Left ventricle myocardium inferior (tissue), 1 donor: ENCODE data around the gene TXNIP. TPM values are rescaled to one million over a fixed set of nuclear protein-coding genes. Genes with fewer than 3 reads are reported as not detected.

Experiments used
- DNase-seq: peaks from one replicate; pipeline ENCODE4 v3.0.0-alpha.2; 2020
- H3K27ac ChIP-seq: fragments of 200-600 bp; replicated peaks from 2 replicates; pipeline ENCODE4 v1.8.0; 2021
- H3K27me3 ChIP-seq: fragments of 200-600 bp; 2 replicates; pipeline ENCODE4 v1.8.0; 2021; ENCODE audit warnings: low read depth
- H3K36me3 ChIP-seq: fragments of 200-600 bp; 2 replicates; pipeline ENCODE4 v1.8.0; 2021
- H3K4me1 ChIP-seq: fragments of 200-600 bp; 2 replicates; pipeline ENCODE4 v1.8.0; 2021
- H3K4me3 ChIP-seq: fragments of 200-600 bp; 2 replicates; pipeline ENCODE4 v1.8.0; 2021; ENCODE audit warnings: mild to moderate bottlenecking, moderate library complexity
- H3K9me3 ChIP-seq: fragments of 200-600 bp; replicated peaks from 2 replicates; pipeline ENCODE4 v1.8.0; 2021
- intact Hi-C: fragments of 100-400 bp; cut with micrococcal nuclease; formaldehyde crosslinking; loops from one replicate; pipeline ENCODE4 v1.11.0; 2022
- total RNA-seq: library from RNA; stranded (reverse); fragmentation: NEBNext Ultra II Directional; extraction: Animal tissue kit (Norgen Biotek cat#: 25700); gene quantifications from one replicate; pipeline ENCODE4 v1.2.1, GENCODE V29; 2021
- TF ChIP-seq, protein P1 (sequence below): fragments of 200-600 bp; IDR thresholded peaks from 2 replicates; pipeline ENCODE4 v1.8.0; 2021; ENCODE audit warnings: antibody characterized with exemption, mild to moderate bottlenecking, borderline replicate concordance
- donor health status: DM: no; HTN: yes; CAD: no; lungs with severe emphysema.

TXNIP gene
- total RNA-seq, 1 donor from 2014 or later: 753 TPM

DNA sequence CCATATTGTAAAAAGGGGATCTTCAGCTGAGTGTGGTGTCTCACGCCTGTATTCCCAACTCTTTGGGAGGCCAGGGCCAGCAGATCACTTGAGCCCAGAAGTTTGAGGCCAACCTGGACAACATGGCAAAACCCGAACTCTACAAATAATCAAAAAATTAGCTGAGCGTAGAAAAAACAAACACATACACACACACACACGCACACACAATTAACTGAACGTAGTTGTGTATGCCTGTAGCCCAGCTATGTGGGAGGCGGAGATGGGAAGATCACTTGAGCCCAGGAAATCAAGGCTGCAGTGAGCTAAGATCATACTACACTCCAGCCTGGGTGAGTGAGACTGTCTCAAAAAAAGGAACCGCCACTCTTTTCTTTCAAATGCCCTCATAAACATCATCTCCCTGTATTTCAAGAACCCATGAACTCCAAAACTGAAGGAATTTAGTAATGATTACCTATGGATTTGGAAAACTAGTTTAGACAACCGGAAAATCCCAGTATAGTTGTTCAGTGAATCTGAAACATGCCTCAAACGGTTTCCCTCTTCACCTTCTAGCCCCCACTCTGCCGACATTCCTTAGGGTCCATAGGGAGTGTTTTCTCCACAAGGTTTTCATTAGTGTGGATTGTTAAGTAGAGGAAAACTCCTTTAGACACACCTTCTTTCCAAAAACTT is 4.5 kb downstream of the TXNIP start:
- Histone ChIP-seq H3K27me3 (no peaks in the 10 kb centered on the region), H3K4me1 (peaks cover 75% of the 10 kb centered on the region), H3K4me3 (peak overlapping the region; percentile 86), H3K27ac (peak overlapping the region; percentile 99), H3K36me3 (peaks cover 40% of the 10 kb centered on the region), H3K9me3 (no peaks in the 10 kb centered on the region)
- TF ChIP-seq, protein P1, sequence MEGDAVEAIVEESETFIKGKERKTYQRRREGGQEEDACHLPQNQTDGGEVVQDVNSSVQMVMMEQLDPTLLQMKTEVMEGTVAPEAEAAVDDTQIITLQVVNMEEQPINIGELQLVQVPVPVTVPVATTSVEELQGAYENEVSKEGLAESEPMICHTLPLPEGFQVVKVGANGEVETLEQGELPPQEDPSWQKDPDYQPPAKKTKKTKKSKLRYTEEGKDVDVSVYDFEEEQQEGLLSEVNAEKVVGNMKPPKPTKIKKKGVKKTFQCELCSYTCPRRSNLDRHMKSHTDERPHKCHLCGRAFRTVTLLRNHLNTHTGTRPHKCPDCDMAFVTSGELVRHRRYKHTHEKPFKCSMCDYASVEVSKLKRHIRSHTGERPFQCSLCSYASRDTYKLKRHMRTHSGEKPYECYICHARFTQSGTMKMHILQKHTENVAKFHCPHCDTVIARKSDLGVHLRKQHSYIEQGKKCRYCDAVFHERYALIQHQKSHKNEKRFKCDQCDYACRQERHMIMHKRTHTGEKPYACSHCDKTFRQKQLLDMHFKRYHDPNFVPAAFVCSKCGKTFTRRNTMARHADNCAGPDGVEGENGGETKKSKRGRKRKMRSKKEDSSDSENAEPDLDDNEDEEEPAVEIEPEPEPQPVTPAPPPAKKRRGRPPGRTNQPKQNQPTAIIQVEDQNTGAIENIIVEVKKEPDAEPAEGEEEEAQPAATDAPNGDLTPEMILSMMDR: no peak
- intact Hi-C loops: no loop called here
- no peak for DNase-seq

DNA sequence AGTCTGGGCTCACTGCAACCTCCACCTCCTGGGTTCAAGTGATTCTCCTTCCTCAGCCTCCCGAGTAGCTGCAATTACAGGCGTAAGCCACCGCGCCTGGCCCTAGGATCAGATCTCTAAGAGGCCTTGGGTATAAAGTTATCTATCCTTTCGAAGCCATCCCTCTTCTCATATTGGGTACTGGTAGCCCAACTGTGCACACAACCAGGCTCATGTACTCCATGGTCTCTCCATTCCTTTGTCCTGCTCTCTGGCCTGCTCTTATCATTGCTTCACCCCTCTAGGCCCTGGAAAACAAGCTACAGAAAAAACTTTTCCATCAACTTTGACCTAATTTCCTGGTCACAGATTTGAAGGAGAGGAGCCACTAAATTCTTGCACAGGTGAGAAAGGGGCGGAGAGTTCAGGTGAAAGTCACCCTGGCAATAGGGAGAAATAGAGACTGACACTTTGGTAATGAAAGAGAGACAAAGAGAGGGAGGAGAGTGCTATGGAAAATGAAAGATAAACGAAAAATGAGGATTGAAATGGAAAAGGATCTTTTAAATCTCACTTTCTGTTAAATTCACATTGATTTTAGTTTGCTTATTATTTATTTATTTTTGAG is 6.0 kb downstream of the TXNIP start:
- Histone ChIP-seq H3K9me3 (no peaks in the 10 kb centered on the region), H3K4me1 (peaks cover 82% of the 10 kb centered on the region), H3K4me3 (peak overlapping the region; percentile 86), H3K27me3 (no peaks in the 10 kb centered on the region), H3K36me3 (peaks cover 32% of the 10 kb centered on the region), H3K27ac (peak overlapping the region; percentile 99)
- no peak for DNase-seq
- intact Hi-C loops: no loop called here
- TF ChIP-seq, protein P1: no peak

DNA sequence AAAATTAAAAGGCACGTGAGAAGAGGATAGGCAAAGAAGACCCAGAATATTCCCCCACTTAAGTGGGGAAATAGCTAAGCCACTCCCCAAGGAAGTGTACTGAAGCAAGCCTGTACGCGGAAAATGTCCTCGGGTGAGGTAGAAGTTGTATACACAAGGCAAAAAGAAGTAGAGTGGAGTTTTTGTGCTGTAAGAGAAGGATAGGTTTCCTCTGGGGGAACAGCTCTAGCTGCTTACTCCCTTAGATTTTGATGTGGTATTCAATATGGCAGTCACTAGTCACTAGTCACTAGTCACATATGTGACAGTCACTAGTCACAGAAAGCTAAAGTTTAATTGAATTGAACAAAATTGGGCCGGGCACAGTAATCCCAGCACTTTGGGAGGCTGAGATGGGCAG is 7.6 kb downstream of the TXNIP start:
- Histone ChIP-seq H3K4me1 (peaks cover 82% of the 10 kb centered on the region), H3K27ac (peak overlapping the region; percentile 99), H3K36me3 (peaks cover 16% of the 10 kb centered on the region), H3K27me3 (no peaks in the 10 kb centered on the region), H3K4me3 (no peak overlapping the region), H3K9me3 (no peaks in the 10 kb centered on the region)
- intact Hi-C loops: no loop called here
- no peak for DNase-seq
- TF ChIP-seq, protein P1: no peak

DNA sequence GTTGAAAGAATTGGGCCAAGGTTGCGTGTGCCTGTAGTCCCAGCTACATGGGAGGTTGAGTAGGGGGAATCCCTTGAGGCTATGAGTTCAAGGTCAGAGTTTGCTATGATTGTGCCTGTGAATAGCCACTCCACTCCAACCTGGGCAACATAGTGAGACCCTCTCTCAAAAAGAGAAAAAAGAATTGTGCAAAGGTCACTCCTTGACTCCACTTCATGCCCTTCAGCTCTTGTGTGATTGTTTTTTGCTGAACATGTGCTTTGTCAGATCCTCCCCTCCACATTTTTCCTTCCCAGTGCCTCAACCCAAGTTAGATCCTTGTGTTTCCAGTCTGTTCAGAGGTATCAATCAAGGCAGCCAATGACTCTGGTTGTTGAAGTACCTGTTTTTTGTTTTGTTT is 8.5 kb downstream of the TXNIP start:
- DNase-seq: no peak
- intact Hi-C loops: no loop called here

DNA sequence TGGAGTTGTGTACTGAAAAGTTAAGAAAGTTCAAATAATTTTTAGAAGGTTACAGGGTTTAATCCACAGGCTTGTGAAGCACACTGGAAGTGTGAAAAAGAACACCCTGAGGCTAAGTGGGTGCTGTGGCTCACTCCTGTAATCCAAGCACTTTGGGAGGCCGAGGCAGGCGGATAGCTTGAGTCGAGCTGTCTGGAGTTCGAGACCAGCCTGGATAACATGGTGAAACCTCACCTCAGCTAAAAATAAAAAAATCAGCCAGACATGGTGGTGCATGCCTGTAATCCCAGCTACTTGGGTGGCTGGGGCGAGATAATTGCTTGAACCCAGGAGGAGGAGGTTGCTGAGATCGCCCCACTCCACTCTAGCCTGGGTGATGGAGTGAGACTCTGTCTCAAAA is 9.8 kb downstream of the TXNIP start:
- H3K4me1 ChIP-seq: peaks cover 82% of the 10 kb centered on the region
- no peaks in the 10 kb centered on the region for H3K27me3 ChIP-seq
- H3K36me3 ChIP-seq: no peaks in the 10 kb centered on the region
- H3K27ac ChIP-seq: peak overlapping the region; percentile 99
- TF ChIP-seq, protein P1: no peak
- intact Hi-C loops: no loop called here
- no peak for DNase-seq
- H3K4me3 ChIP-seq: no peak overlapping the region
- H3K9me3 ChIP-seq: no peaks in the 10 kb centered on the region

More for the DNA sequence above, 8.5 kb downstream of the TXNIP start:
- TF ChIP-seq, protein P1: no peak
- Histone ChIP-seq H3K9me3 (no peaks in the 10 kb centered on the region), H3K4me3 (no peak overlapping the region), H3K27ac (peak overlapping the region; percentile 99), H3K36me3 (peaks cover 8% of the 10 kb centered on the region), H3K27me3 (no peaks in the 10 kb centered on the region), H3K4me1 (peaks cover 82% of the 10 kb centered on the region)
